ENCODE measurements around the gene PDE6D. TPM values are rescaled to one million over a fixed set of nuclear protein-coding genes. Genes with fewer than 3 reads are reported as not detected.

The PDE6D gene
- total and polyA plus RNA-seq, 2 of the 13 experiments (the other 11 are each of a cell fraction or from before 2014, with no cell fraction given) = 14.1 to 23.2 TPM

DNA sequence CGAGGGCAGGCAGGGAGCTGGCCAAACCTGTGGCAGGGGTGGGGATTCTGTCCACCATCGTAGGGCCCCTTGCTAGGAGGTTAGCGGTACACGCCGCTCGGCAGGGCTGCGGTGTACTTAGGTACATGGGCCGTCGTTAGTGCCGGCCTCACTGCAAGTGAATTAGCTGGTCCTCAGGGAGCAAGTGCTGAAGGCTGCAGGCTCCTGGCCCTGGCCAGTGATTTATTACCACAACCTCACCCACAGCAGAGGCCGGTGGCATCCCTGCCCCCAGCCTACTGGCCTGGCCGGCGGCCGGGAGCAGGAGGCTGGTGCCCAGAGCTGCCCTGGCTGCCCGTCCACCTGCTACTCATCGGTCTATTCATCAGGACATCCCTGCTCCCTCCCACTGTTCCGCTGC is 92.4 kb downstream of the PDE6D start:
- H4K20me1 ChIP-seq (ENCODE audit: insufficient read depth, low read length) = no peaks in the 10 kb centered on the region
- 75% methylated on average over 8 of the region's 17 CpGs for WGBS (ENCODE audit: low lambda C conversion rate)
- intact Hi-C loops (cut with micrococcal nuclease; ENCODE audit: unreplicated experiment) = no loop called here
- no peak for FAIRE-seq
- ATAC-seq = no peak; the same call in 2 of the 3 replicates
- TF ChIP-seq GTF3A (CRISPR knock-in tag; conservative IDR thresholded peaks at IDR 0.05) (no peak), ZBTB7A (CRISPR knock-in tag; IDR thresholded peaks at IDR 0.05) (no peak), MYC (CRISPR knock-in tag; IDR thresholded peaks at IDR 0.05; ENCODE audit: borderline replicate concordance) (0 out of 2 replicates have a peak, but pooled peaks have one; percentile 14), HNRNPLL (IDR thresholded peaks at IDR 0.05; ENCODE audit: low read depth, low read length, poor library complexity, severe bottlenecking) (peak; percentile 38), ZBTB38 (CRISPR knock-in tag; IDR thresholded peaks at IDR 0.05) (peak; percentile 85; the same call in 1 of the 2 replicates)
- TF ChIP-seq, protein P1, sequence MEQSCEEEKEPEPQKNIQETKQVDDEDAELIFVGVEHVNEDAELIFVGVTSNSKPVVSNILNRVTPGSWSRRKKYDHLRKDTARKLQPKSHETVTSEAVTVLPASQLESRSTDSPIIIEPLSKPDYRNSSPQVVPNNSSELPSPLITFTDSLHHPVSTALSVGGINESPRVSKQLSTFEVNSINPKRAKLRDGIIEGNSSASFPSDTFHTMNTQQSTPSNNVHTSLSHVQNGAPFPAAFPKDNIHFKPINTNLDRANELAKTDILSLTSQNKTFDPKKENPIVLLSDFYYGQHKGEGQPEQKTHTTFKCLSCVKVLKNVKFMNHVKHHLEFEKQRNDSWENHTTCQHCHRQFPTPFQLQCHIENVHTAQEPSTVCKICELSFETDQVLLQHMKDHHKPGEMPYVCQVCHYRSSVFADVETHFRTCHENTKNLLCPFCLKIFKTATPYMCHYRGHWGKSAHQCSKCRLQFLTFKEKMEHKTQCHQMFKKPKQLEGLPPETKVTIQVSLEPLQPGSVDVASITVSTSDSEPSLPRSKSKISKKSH (CRISPR knock-in tag; IDR thresholded peaks at IDR 0.05; ENCODE audit: borderline replicate concordance) = 0 out of 2 replicates have a peak, but pooled peaks have one; percentile 31
- TF ChIP-seq, protein P2, sequence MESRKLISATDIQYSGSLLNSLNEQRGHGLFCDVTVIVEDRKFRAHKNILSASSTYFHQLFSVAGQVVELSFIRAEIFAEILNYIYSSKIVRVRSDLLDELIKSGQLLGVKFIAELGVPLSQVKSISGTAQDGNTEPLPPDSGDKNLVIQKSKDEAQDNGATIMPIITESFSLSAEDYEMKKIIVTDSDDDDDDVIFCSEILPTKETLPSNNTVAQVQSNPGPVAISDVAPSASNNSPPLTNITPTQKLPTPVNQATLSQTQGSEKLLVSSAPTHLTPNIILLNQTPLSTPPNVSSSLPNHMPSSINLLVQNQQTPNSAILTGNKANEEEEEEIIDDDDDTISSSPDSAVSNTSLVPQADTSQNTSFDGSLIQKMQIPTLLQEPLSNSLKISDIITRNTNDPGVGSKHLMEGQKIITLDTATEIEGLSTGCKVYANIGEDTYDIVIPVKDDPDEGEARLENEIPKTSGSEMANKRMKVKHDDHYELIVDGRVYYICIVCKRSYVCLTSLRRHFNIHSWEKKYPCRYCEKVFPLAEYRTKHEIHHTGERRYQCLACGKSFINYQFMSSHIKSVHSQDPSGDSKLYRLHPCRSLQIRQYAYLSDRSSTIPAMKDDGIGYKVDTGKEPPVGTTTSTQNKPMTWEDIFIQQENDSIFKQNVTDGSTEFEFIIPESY (CRISPR knock-in tag; IDR thresholded peaks at IDR 0.05) = peak; percentile 89
- H3K27me3 ChIP-seq (ENCODE audit: control insufficient read depth in 1 of 2, insufficient read depth in 2 of 2, low read length in 2 of 2) = peaks cover 4 to 27% of the 10 kb centered on the region in 2 experiments; a peak in 3 of 5 replicates
- no peak for DNase-seq (ENCODE audit: low spot score)
- no TSS peak for BruUV-seq (replicated peaks)
- H3K4me3 ChIP-seq (replicated peaks in 1 of 3; ENCODE audit: insufficient read depth in 1 of 3, low read depth in 2 of 3, low read length in 3 of 3) = no peak overlapping the region
- no peaks in the 10 kb centered on the region for H3K36me3 ChIP-seq (replicated peaks in 1 of 2; ENCODE audit: control insufficient read depth in 1 of 2, insufficient read depth in 2 of 2, low read length in 2 of 2)
- no peaks in the 10 kb centered on the region for H3K9me3 ChIP-seq (ENCODE audit: low read length)
- H2AFZ ChIP-seq (ENCODE audit: low read length) = no peak overlapping the region
- no peak overlapping the region for H3K27ac ChIP-seq (ENCODE audit: extremely low read length, insufficient read depth, low read length)
- peak overlapping the region; percentile 19; the same call in 1 of the 2 replicates for H3K4me2 ChIP-seq (ENCODE audit: low read depth, low read length)
- peaks cover 44% of the 10 kb centered on the region for H3K4me1 ChIP-seq (ENCODE audit: insufficient read depth, low read length)
- in situ Hi-C loops (cut with HindIII; ENCODE audit: extremely low pct_ligation_motif_present, low pct_unique_long_range_greater_than_20kb) = no loop called here
- no peaks in the 10 kb centered on the region for H3K79me2 ChIP-seq (ENCODE audit: insufficient read depth, low read length)
- CTCF ChIA-PET (ENCODE audit: low intra/inter-chr PET ratio, low total read pairs) = no interaction called here
- POLR2A ChIA-PET = interaction anchor here (1.0 to 5.3 kb wide), 7 partner anchors 11 to 26 kb away, joined by 3 to 44 read pairs (median 10); partner anchors contain the start of gene PTMA
- no peak overlapping the region for H3K9ac ChIP-seq (ENCODE audit: insufficient read depth, low read depth, low read length)
